DOHH2 (cell line): ENCODE results near the gene IFT81.

Experiments used
- H3F3A ChIP-seq: fragments of 200-600 bp; sonication (generic), shearing (Covaris generic); 2 replicates; pipeline ENCODE4 v1.6.0; 2016; ENCODE audit warnings: antibody characterized with exemption, mild to moderate bottlenecking; ENCODE audit not compliant: control insufficient read depth, insufficient read depth
- H3K27ac ChIP-seq: fragments of 200-600 bp; sonication (generic); 2 replicates; pipeline ENCODE4 v1.5.1; 2014; ENCODE audit warnings: low read depth, mild to moderate bottlenecking, low read length, moderate library complexity
- H3K27me3 ChIP-seq: fragments of 200-600 bp; sonication (generic); 2 replicates; pipeline ENCODE4 v1.6.1; 2014; ENCODE audit warnings: mild to moderate bottlenecking, low read length, mixed read lengths; ENCODE audit not compliant: control insufficient read depth
- H3K36me3 ChIP-seq: fragments of 200-600 bp; sonication (generic); 2 replicates; pipeline ENCODE4 v1.6.1; 2014; ENCODE audit warnings: mild to moderate bottlenecking, low read length, moderate library complexity, mixed read lengths; ENCODE audit not compliant: control insufficient read depth
- H3K4me1 ChIP-seq: fragments of 200-600 bp; sonication (generic); 2 replicates; pipeline ENCODE4 v1.6.1; 2014; ENCODE audit warnings: mild to moderate bottlenecking, low read length, mixed read lengths; ENCODE audit not compliant: control insufficient read depth
- H3K4me2 ChIP-seq: fragments of 200-600 bp; sonication (generic); 2 replicates; pipeline ENCODE4 v1.6.0; 2014; ENCODE audit warnings: mild to moderate bottlenecking, low read length, moderate library complexity
- H3K4me3 ChIP-seq: fragments of 200-600 bp; sonication (generic); 2 replicates; pipeline ENCODE4 v1.5.1; 2014; ENCODE audit warnings: mild to moderate bottlenecking, low read length, mixed read lengths
- H3K79me2 ChIP-seq: fragments of 200-600 bp; sonication (generic); 2 replicates; pipeline ENCODE4 v1.6.1; 2014; ENCODE audit warnings: mild to moderate bottlenecking, low read length, mixed read lengths; ENCODE audit not compliant: control insufficient read depth
- H3K9me2 ChIP-seq: fragments of 200-600 bp; sonication (generic); replicated peaks from 2 replicates; pipeline ENCODE4 v1.6.1; 2014; ENCODE audit warnings: mild to moderate bottlenecking, low read length, mixed read lengths; ENCODE audit not compliant: control insufficient read depth
- H3K9me3 ChIP-seq: fragments of 200-600 bp; sonication (generic); 2 replicates; pipeline ENCODE4 v1.6.1; 2014; ENCODE audit warnings: antibody characterized with exemption, low read length, mixed read lengths; ENCODE audit not compliant: control insufficient read depth, insufficient read depth
- H4K20me1 ChIP-seq: fragments of 200-600 bp; sonication (generic); 2 replicates; pipeline ENCODE4 v1.6.0; 2014; ENCODE audit warnings: low read depth, mild to moderate bottlenecking, antibody characterized with exemption, low read length, moderate library complexity; ENCODE audit not compliant: control insufficient read depth, insufficient read depth
- EZH2phosphoT487 ChIP-seq: fragments of 200-600 bp; sonication (generic); IDR thresholded peaks from 2 replicates; pipeline ENCODE4 v1.6.1; 2017; ENCODE audit warnings: borderline replicate concordance, mild to moderate bottlenecking, antibody characterized with exemption, low read length, moderate library complexity, mixed read lengths
- TF ChIP-seq, protein P1 (sequence below): fragments of 200-600 bp; sonication (generic); IDR thresholded peaks from one replicate; pipeline ENCODE4 v1.5.1; 2014; ENCODE audit warnings: antibody characterized with exemption, mild to moderate bottlenecking, low read depth, low read length; ENCODE audit not compliant: poor library complexity, severe bottlenecking

IFT81 gene

GRCh38 chr12:110243227-110243626, 119.1 kb downstream of the IFT81 start:
- Histone ChIP-seq H3K27ac (no peak overlapping the region), H3K36me3 (no peaks in the 10 kb centered on the region), H4K20me1 (no peaks in the 10 kb centered on the region), H3K9me2 (no peaks in the 10 kb centered on the region), H3K4me3 (no peak overlapping the region), H3K9me3 (no peaks in the 10 kb centered on the region), H3K4me2 (no peak overlapping the region), H3K27me3 (peaks cover 4% of the 10 kb centered on the region; the same call in 1 of the 2 replicates), H3F3A (no peaks in the 10 kb centered on the region), H3K79me2 (no peaks in the 10 kb centered on the region), H3K4me1 (peaks cover 11% of the 10 kb centered on the region)
- no peak for TF ChIP-seq EZH2phosphoT487
- TF ChIP-seq, protein P1, sequence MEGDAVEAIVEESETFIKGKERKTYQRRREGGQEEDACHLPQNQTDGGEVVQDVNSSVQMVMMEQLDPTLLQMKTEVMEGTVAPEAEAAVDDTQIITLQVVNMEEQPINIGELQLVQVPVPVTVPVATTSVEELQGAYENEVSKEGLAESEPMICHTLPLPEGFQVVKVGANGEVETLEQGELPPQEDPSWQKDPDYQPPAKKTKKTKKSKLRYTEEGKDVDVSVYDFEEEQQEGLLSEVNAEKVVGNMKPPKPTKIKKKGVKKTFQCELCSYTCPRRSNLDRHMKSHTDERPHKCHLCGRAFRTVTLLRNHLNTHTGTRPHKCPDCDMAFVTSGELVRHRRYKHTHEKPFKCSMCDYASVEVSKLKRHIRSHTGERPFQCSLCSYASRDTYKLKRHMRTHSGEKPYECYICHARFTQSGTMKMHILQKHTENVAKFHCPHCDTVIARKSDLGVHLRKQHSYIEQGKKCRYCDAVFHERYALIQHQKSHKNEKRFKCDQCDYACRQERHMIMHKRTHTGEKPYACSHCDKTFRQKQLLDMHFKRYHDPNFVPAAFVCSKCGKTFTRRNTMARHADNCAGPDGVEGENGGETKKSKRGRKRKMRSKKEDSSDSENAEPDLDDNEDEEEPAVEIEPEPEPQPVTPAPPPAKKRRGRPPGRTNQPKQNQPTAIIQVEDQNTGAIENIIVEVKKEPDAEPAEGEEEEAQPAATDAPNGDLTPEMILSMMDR = no peak

GRCh38 chr12:110244372-110244771, 120.2 kb downstream of the IFT81 start:
- Histone ChIP-seq H3K9me3 (no peaks in the 10 kb centered on the region), H3K4me3 (no peak overlapping the region)

GRCh38 chr12:110244829-110245228, 120.7 kb downstream of the IFT81 start:
- H3K36me3 ChIP-seq = no peaks in the 10 kb centered on the region
- peak overlapping the region; percentile 8; the same call in 1 of the 2 replicates for H3K4me2 ChIP-seq
- H3K27ac ChIP-seq = no peak overlapping the region
- H3K79me2 ChIP-seq = no peaks in the 10 kb centered on the region
- TF ChIP-seq EZH2phosphoT487 = no peak
- TF ChIP-seq, protein P1 = no peak
- peaks cover 4% of the 10 kb centered on the region; the same call in 1 of the 2 replicates for H3K27me3 ChIP-seq
- peaks cover 11% of the 10 kb centered on the region for H3K4me1 ChIP-seq
- H3K9me2 ChIP-seq = no peaks in the 10 kb centered on the region
- no peaks in the 10 kb centered on the region for H3F3A ChIP-seq
- no peaks in the 10 kb centered on the region for H4K20me1 ChIP-seq
- H3K9me3 ChIP-seq = no peaks in the 10 kb centered on the region
- H3K4me3 ChIP-seq = no peak overlapping the region

More at GRCh38 chr12:110244372-110244771, 120.2 kb downstream of the IFT81 start:
- H3K4me2 ChIP-seq = peak overlapping the region; percentile 8; the same call in 1 of the 2 replicates
- no peaks in the 10 kb centered on the region for H3F3A ChIP-seq
- no peak for TF ChIP-seq EZH2phosphoT487
- TF ChIP-seq, protein P1 = no peak
- H3K27me3 ChIP-seq = peaks cover 4% of the 10 kb centered on the region; the same call in 1 of the 2 replicates
- no peaks in the 10 kb centered on the region for H3K79me2 ChIP-seq
- H3K9me2 ChIP-seq = no peaks in the 10 kb centered on the region
- H4K20me1 ChIP-seq = no peaks in the 10 kb centered on the region
- no peak overlapping the region for H3K27ac ChIP-seq
- peaks cover 11% of the 10 kb centered on the region for H3K4me1 ChIP-seq
- no peaks in the 10 kb centered on the region for H3K36me3 ChIP-seq

- Histone ChIP-seq H3K27me3 (peaks cover 4% of the 10 kb centered on the region; the same call in 1 of the 2 replicates), H3K4me3 (no peak overlapping the region), H3K79me2 (no peaks in the 10 kb centered on the region), H3K4me2 (no peak overlapping the region), H3F3A (no peaks in the 10 kb centered on the region), H4K20me1 (no peaks in the 10 kb centered on the region), H3K36me3 (no peaks in the 10 kb centered on the region), H3K4me1 (peaks cover 11% of the 10 kb centered on the region), H3K9me2 (no peaks in the 10 kb centered on the region), H3K27ac (no peak overlapping the region), H3K9me3 (no peaks in the 10 kb centered on the region)
- TF ChIP-seq, protein P1 = peak; percentile 85
- TF ChIP-seq EZH2phosphoT487 = no peak
Observed at GRCh38 chr12:110245369-110245772, 121.2 kb downstream of the IFT81 start.
